ENCODE results near the gene C2orf69. TPM values are rescaled to one million over a fixed set of nuclear protein-coding genes. Genes with fewer than 3 reads are reported as not detected.

The C2orf69 gene
- total RNA-seq: 10 to 100 TPM; 10.1 to 15.4 (median 12.7) TPM
- polyA plus RNA-seq: 10 to 100 TPM; 10.7 to 10.9 TPM
- total RNA-seq: 19.5 reads per million, percentile 50 among the genes with 10 or more reads in this experiment

GRCh38 chr2:199911052-199911876, at the start of gene C2orf69:
C2orf69 (plus strand) TSS chr2:199911293; CDS start chr2:199911439, 146 bp downstream.
- Histone ChIP-seq H3K27ac (ENCODE audit: low read depth, low read length) (peak within 1 kb of the TSS; percentile 89), H3K4me1 (ENCODE audit: control insufficient read depth in 2 of 2, insufficient read depth in 2 of 2, low read length in 2 of 2) (peaks cover 11 to 19% of the 10 kb centered on the region in 2 donors), H3K9me3 (ENCODE audit: control insufficient read depth in 2 of 3, low read length in 3 of 3) (no peaks in the 10 kb centered on the region), H3K36me3 (ENCODE audit: control insufficient read depth in 2 of 3, insufficient read depth in 3 of 3, low read length in 3 of 3) (peaks cover 0 to 6% (median 0%) of the 10 kb centered on the region in 3 experiments), H3K4me3 (ENCODE audit: low read length) (peak within 1 kb of the TSS; percentile 75), H3K27me3 (ENCODE audit: control insufficient read depth in 2 of 2, insufficient read depth in 2 of 2, low read length in 2 of 2) (no peaks in the 10 kb centered on the region)
- Mint-ChIP-seq H3K9me3 (peaks cover 0 to 4% (median 0%) of the 10 kb centered on the region in 11 donors), H3K27me3 (peaks cover 0 to 14% (median 8%) of the 10 kb centered on the region in 5 donors), H3K27ac (peak within 1 kb of the TSS; percentile 72 to 95 (median 94)), H3K4me1 (peaks cover 26 to 47% (median 37%) of the 10 kb centered on the region in 7 donors), H3K36me3 (peaks cover 5 to 13% (median 6%) of the 10 kb centered on the region in 5 donors), H3K4me3 (peak within 1 kb of the TSS; percentile 89 to 100 (median 98))
- intact Hi-C loops (cut with micrococcal nuclease): loop anchor here (1.0 to 10.0 kb wide), 10 partner anchors 16 to 1734 kb away; partner anchors contain the start of genes BZW1 (in 2 of the 2), FTCDNL1 (in 2 of the 2), MAIP1 (in 2 of the 2) and TYW5 (in 2 of the 2)
- DNase-seq (peak; percentile 80 to 92 (median 83)), ATAC-seq (peak; percentile 93)
- CTCF ChIA-PET: no interaction called here
- POLR2A ChIA-PET: interaction anchor here (0.7 to 0.9 kb wide), 4 partner anchors 20 to 44 kb away, joined by 3 to 5 read pairs (median 3); partner anchors contain the start of genes MAIP1 and TYW5

GRCh38 chr2:199862788-199863187, 48.3 kb upstream of the C2orf69 start:
- ATAC-seq (no peak), DNase-seq (no peak)
- intact Hi-C loops (cut with micrococcal nuclease): loop anchor here in 1 of 2 donors (10.0 kb wide), 1 partner anchor 118 kb away; no protein-coding TSS in a partner anchor
- no peaks in the 10 kb centered on the region for H3K36me3 ChIP-seq (ENCODE audit: control insufficient read depth in 2 of 3, insufficient read depth in 3 of 3, low read length in 3 of 3)
- H3K36me3 Mint-ChIP-seq: no peaks in the 10 kb centered on the region
- no peak overlapping the region for H3K27ac Mint-ChIP-seq
- H3K9me3 ChIP-seq (ENCODE audit: control insufficient read depth in 2 of 3, low read length in 3 of 3): no peaks in the 10 kb centered on the region
- H3K4me1 Mint-ChIP-seq: no peaks in the 10 kb centered on the region
- H3K4me1 ChIP-seq (ENCODE audit: control insufficient read depth in 2 of 2, insufficient read depth in 2 of 2, low read length in 2 of 2): no peaks in the 10 kb centered on the region
- H3K4me3 Mint-ChIP-seq: no peak overlapping the region
- peaks cover 6 to 54% (median 11%) of the 10 kb centered on the region in 5 donors for H3K27me3 Mint-ChIP-seq
- H3K27ac ChIP-seq (ENCODE audit: low read depth, low read length): no peak overlapping the region
- no peaks in the 10 kb centered on the region for H3K27me3 ChIP-seq (ENCODE audit: control insufficient read depth in 2 of 2, insufficient read depth in 2 of 2, low read length in 2 of 2)
- CTCF ChIA-PET: interaction anchor here (1.1 kb wide), 1 partner anchor 10 kb away, joined by 3 read pairs; no protein-coding TSS in a partner anchor
- POLR2A ChIA-PET: no interaction called here
- H3K9me3 Mint-ChIP-seq: no peaks in the 10 kb centered on the region
- H3K4me3 ChIP-seq (ENCODE audit: low read length): no peak overlapping the region

GRCh38 chr2:199865905-199866304, 45.2 kb upstream of the C2orf69 start:
- no peaks in the 10 kb centered on the region for H3K9me3 Mint-ChIP-seq
- no peak for ATAC-seq

GRCh38 chr2:199868431-199869226, 42.5 kb upstream of the C2orf69 start:
- DNase-seq (no peak), ATAC-seq (no peak)
- H3K9me3 ChIP-seq (ENCODE audit: control insufficient read depth in 2 of 3, low read length in 3 of 3): no peaks in the 10 kb centered on the region
- no peaks in the 10 kb centered on the region for H3K27me3 ChIP-seq (ENCODE audit: control insufficient read depth in 2 of 2, insufficient read depth in 2 of 2, low read length in 2 of 2)
- peaks cover 0 to 3% (median 0%) of the 10 kb centered on the region in 11 donors for H3K9me3 Mint-ChIP-seq
- CTCF ChIA-PET: no interaction called here
- no peak overlapping the region for H3K4me3 ChIP-seq (ENCODE audit: low read length)
- no peaks in the 10 kb centered on the region for H3K36me3 ChIP-seq (ENCODE audit: control insufficient read depth in 2 of 3, insufficient read depth in 3 of 3, low read length in 3 of 3)
- no peaks in the 10 kb centered on the region for H3K4me1 ChIP-seq (ENCODE audit: control insufficient read depth in 2 of 2, insufficient read depth in 2 of 2, low read length in 2 of 2)
- H3K36me3 Mint-ChIP-seq: no peaks in the 10 kb centered on the region
- intact Hi-C loops (cut with micrococcal nuclease): loop anchor here in 1 of 2 donors (10.0 kb wide), 1 partner anchor 124 kb away; no protein-coding TSS in a partner anchor
- H3K27ac ChIP-seq (ENCODE audit: low read depth, low read length): no peak overlapping the region
- H3K27ac Mint-ChIP-seq: no peak overlapping the region
- H3K27me3 Mint-ChIP-seq: peaks cover 0 to 47% (median 13%) of the 10 kb centered on the region in 5 donors
- no peaks in the 10 kb centered on the region for H3K4me1 Mint-ChIP-seq
- no peak overlapping the region for H3K4me3 Mint-ChIP-seq
- POLR2A ChIA-PET: no interaction called here

More at GRCh38 chr2:199865905-199866304, 45.2 kb upstream of the C2orf69 start:
- no peaks in the 10 kb centered on the region for H3K27me3 ChIP-seq (ENCODE audit: control insufficient read depth in 2 of 2, insufficient read depth in 2 of 2, low read length in 2 of 2)
- no peak overlapping the region for H3K27ac ChIP-seq (ENCODE audit: low read depth, low read length)
- no peak overlapping the region for H3K4me3 ChIP-seq (ENCODE audit: low read length)
- intact Hi-C loops (cut with micrococcal nuclease): loop anchor here in 1 of 2 donors (10.0 kb wide), 1 partner anchor 121 kb away; no protein-coding TSS in a partner anchor
- Mint-ChIP-seq H3K27ac (no peak overlapping the region), H3K4me1 (no peaks in the 10 kb centered on the region), H3K4me3 (no peak overlapping the region), H3K36me3 (no peaks in the 10 kb centered on the region), H3K27me3 (peaks cover 6 to 65% (median 15%) of the 10 kb centered on the region in 5 donors)
- no peak for DNase-seq
- H3K4me1 ChIP-seq (ENCODE audit: control insufficient read depth in 2 of 2, insufficient read depth in 2 of 2, low read length in 2 of 2): no peaks in the 10 kb centered on the region
- no peaks in the 10 kb centered on the region for H3K9me3 ChIP-seq (ENCODE audit: control insufficient read depth in 2 of 3, low read length in 3 of 3)
- H3K36me3 ChIP-seq (ENCODE audit: control insufficient read depth in 2 of 3, insufficient read depth in 3 of 3, low read length in 3 of 3): no peaks in the 10 kb centered on the region
- ChIA-PET CTCF (no interaction called here), POLR2A (no interaction called here)

- POLR2A ChIA-PET: no interaction called here
- Mint-ChIP-seq H3K4me1 (no peaks in the 10 kb centered on the region), H3K9me3 (peaks cover 0 to 9% (median 4%) of the 10 kb centered on the region in 11 donors), H3K27ac (no peak overlapping the region), H3K4me3 (no peak overlapping the region), H3K27me3 (peaks cover 0 to 44% (median 17%) of the 10 kb centered on the region in 5 donors), H3K36me3 (peaks cover 0 to 5% (median 3%) of the 10 kb centered on the region in 5 donors)
- Histone ChIP-seq H3K36me3 (ENCODE audit: control insufficient read depth in 2 of 3, insufficient read depth in 3 of 3, low read length in 3 of 3) (no peaks in the 10 kb centered on the region), H3K4me3 (ENCODE audit: low read length) (no peak overlapping the region), H3K27ac (ENCODE audit: low read depth, low read length) (no peak overlapping the region), H3K9me3 (ENCODE audit: control insufficient read depth in 2 of 3, low read length in 3 of 3) (peaks cover 0 to 2% (median 0%) of the 10 kb centered on the region in 3 experiments), H3K27me3 (ENCODE audit: control insufficient read depth in 2 of 2, insufficient read depth in 2 of 2, low read length in 2 of 2) (no peaks in the 10 kb centered on the region), H3K4me1 (ENCODE audit: control insufficient read depth in 2 of 2, insufficient read depth in 2 of 2, low read length in 2 of 2) (no peaks in the 10 kb centered on the region)
- ATAC-seq (no peak), DNase-seq (no peak)
- CTCF ChIA-PET: no interaction called here
- intact Hi-C loops (cut with micrococcal nuclease): loop anchor here in 1 of 2 donors (10.0 kb wide), 1 partner anchor 124 kb away; no protein-coding TSS in a partner anchor
Observed at GRCh38 chr2:199869227-199869541, 41.9 kb upstream of the C2orf69 start.

- H3K4me3 Mint-ChIP-seq: no peak overlapping the region
- H3K27me3 Mint-ChIP-seq: peaks cover under 1 to 44% (median 22%) of the 10 kb centered on the region in 5 donors
- Histone ChIP-seq H3K27me3 (ENCODE audit: control insufficient read depth in 2 of 2, insufficient read depth in 2 of 2, low read length in 2 of 2) (no peaks in the 10 kb centered on the region), H3K27ac (ENCODE audit: low read depth, low read length) (no peak overlapping the region), H3K4me1 (ENCODE audit: control insufficient read depth in 2 of 2, insufficient read depth in 2 of 2, low read length in 2 of 2) (no peaks in the 10 kb centered on the region), H3K36me3 (ENCODE audit: control insufficient read depth in 2 of 3, insufficient read depth in 3 of 3, low read length in 3 of 3) (no peaks in the 10 kb centered on the region), H3K4me3 (ENCODE audit: low read length) (no peak overlapping the region), H3K9me3 (ENCODE audit: control insufficient read depth in 2 of 3, low read length in 3 of 3) (peaks cover 0 to 5% (median 0%) of the 10 kb centered on the region in 3 experiments)
- ATAC-seq: no peak
- no peak overlapping the region for H3K27ac Mint-ChIP-seq
- ChIA-PET CTCF (no interaction called here), POLR2A (no interaction called here)
- no peaks in the 10 kb centered on the region for H3K4me1 Mint-ChIP-seq
- intact Hi-C loops (cut with micrococcal nuclease): loop anchor here in 1 of 2 donors (10.0 kb wide), 1 partner anchor 125 kb away; no protein-coding TSS in a partner anchor
- peaks cover 0 to 9% (median 3%) of the 10 kb centered on the region in 5 donors for H3K36me3 Mint-ChIP-seq
- peaks cover 0 to 14% (median 9%) of the 10 kb centered on the region in 11 donors for H3K9me3 Mint-ChIP-seq
- no peak for DNase-seq
Observed at GRCh38 chr2:199869653-199870052, 41.4 kb upstream of the C2orf69 start.

All from naive thymus-derived CD4-positive, alpha-beta T cell (primary cell).